Embryonic facial prominence (tissue), 1 donor: Measurements from ENCODE around the gene UBAP2.

Source experiments
- DNase-seq: peaks from one replicate; pipeline ENCODE4 v3.0.0-alpha.2; 2016; ENCODE audit errors: extremely low spot score

UBAP2 gene

GRCh38 chr9:33924978-33925797, 123.5 kb downstream of the UBAP2 start:
- peak; percentile 13 for DNase-seq

- DNase-seq: no peak
Observed at GRCh38 chr9:33923998-33924701, 124.5 kb downstream of the UBAP2 start.

GRCh38 chr9:33923079-33923478, 125.6 kb downstream of the UBAP2 start:
- no peak for DNase-seq

GRCh38 chr9:33921967-33922895, 126.5 kb downstream of the UBAP2 start:
- no peak for DNase-seq

GRCh38 chr9:33919276-33919897, 129.3 kb downstream of the UBAP2 start:
- no peak for DNase-seq

- DNase-seq: no peak
Observed at GRCh38 chr9:33917036-33917435, 131.7 kb downstream of the UBAP2 start.

GRCh38 chr9:33914887-33915628, 133.6 kb downstream of the UBAP2 start:
- DNase-seq: no peak

- no peak for DNase-seq
Observed at GRCh38 chr9:33913541-33913940, 135.1 kb downstream of the UBAP2 start.

GRCh38 chr9:33908749-33909148, 139.9 kb downstream of the UBAP2 start:
- no peak for DNase-seq

GRCh38 chr9:33908114-33908513, 140.6 kb downstream of the UBAP2 start:
- DNase-seq: no peak

- DNase-seq: no peak
Observed at GRCh38 chr9:33907347-33907746, 141.3 kb downstream of the UBAP2 start.

GRCh38 chr9:33906769-33907168, 141.9 kb downstream of the UBAP2 start:
- no peak for DNase-seq

GRCh38 chr9:33905137-33905536, 143.6 kb downstream of the UBAP2 start:
- DNase-seq: no peak

- no peak for DNase-seq
Observed at GRCh38 chr9:33903157-33903780, 145.4 kb downstream of the UBAP2 start.

GRCh38 chr9:33894316-33894715, 154.4 kb downstream of the UBAP2 start:
- DNase-seq: no peak

- DNase-seq: no peak
Observed at GRCh38 chr9:33893861-33894260, 154.8 kb downstream of the UBAP2 start.

- DNase-seq: no peak
Observed at GRCh38 chr9:33885948-33886347, 162.7 kb downstream of the UBAP2 start.

GRCh38 chr9:33884856-33885701, 163.6 kb downstream of the UBAP2 start:
- DNase-seq: peak; percentile 36

GRCh38 chr9:33881635-33882034, 167.1 kb downstream of the UBAP2 start:
- DNase-seq: no peak
